Measurements from ENCODE around the gene LDLRAD4. TPM values are rescaled to one million over a fixed set of nuclear protein-coding genes. Genes with fewer than 3 reads are reported as not detected.

Gene LDLRAD4
- polyA plus RNA-seq, 1 experiment = not detected

- Histone ChIP-seq H3K9me3 (ENCODE audit: control insufficient read depth, insufficient read depth, low read length) (no peaks in the 10 kb centered on the region; the same call in 1 of the 2 replicates), H3K27ac (ENCODE audit: low read depth, low read length) (no peak overlapping the region), H3K27me3 (ENCODE audit: control insufficient read depth, insufficient read depth, low read length) (peaks cover 4% of the 10 kb centered on the region), H3K4me3 (ENCODE audit: low read depth, low read length) (no peak overlapping the region)
- DNase-seq (ENCODE audit: low read depth, low spot score) = no peak
- POLR2A ChIA-PET = no interaction called here
- TF ChIP-seq CTCF (IDR thresholded peaks at IDR 0.05; ENCODE audit: low read depth, low read length) = no peak
- CTCF ChIA-PET = no interaction called here
Measured at GRCh38 chr18:13232086-13232917, 13.7 kb downstream of the LDLRAD4 start.

GRCh38 chr18:13232971-13233786 lies 14.6 kb downstream of the LDLRAD4 start:
- no peak overlapping the region for H3K27ac ChIP-seq (ENCODE audit: low read depth, low read length)
- TF ChIP-seq CTCF (IDR thresholded peaks at IDR 0.05; ENCODE audit: low read depth, low read length) = no peak
- H3K27me3 ChIP-seq (ENCODE audit: control insufficient read depth, insufficient read depth, low read length) = peaks cover 4% of the 10 kb centered on the region
- ChIA-PET POLR2A (no interaction called here), CTCF (no interaction called here)
- H3K9me3 ChIP-seq (ENCODE audit: control insufficient read depth, insufficient read depth, low read length) = no peaks in the 10 kb centered on the region; the same call in 1 of the 2 replicates
- DNase-seq (ENCODE audit: low read depth, low spot score) = no peak
- no peak overlapping the region for H3K4me3 ChIP-seq (ENCODE audit: low read depth, low read length)

- no peak for DNase-seq (ENCODE audit: low read depth, low spot score)
- ChIA-PET POLR2A (no interaction called here), CTCF (interaction anchor here (1.1 kb wide), 1 partner anchor 14 kb away, joined by 4 read pairs; no protein-coding TSS in a partner anchor)
- H3K27me3 ChIP-seq (ENCODE audit: control insufficient read depth, insufficient read depth, low read length) = peaks cover 4% of the 10 kb centered on the region
- no peak overlapping the region for H3K4me3 ChIP-seq (ENCODE audit: low read depth, low read length)
- no peak for TF ChIP-seq CTCF (IDR thresholded peaks at IDR 0.05; ENCODE audit: low read depth, low read length)
- H3K9me3 ChIP-seq (ENCODE audit: control insufficient read depth, insufficient read depth, low read length) = no peaks in the 10 kb centered on the region; the same call in 1 of the 2 replicates
- H3K27ac ChIP-seq (ENCODE audit: low read depth, low read length) = no peak overlapping the region
Measured at GRCh38 chr18:13233787-13234783, 15.5 kb downstream of the LDLRAD4 start.

GRCh38 chr18:13235421-13235831 lies 16.9 kb downstream of the LDLRAD4 start:
- POLR2A ChIA-PET = no interaction called here
- CTCF ChIA-PET = interaction anchor here (1.1 kb wide), 1 partner anchor 13 kb away, joined by 4 read pairs; no protein-coding TSS in a partner anchor
- Histone ChIP-seq H3K27me3 (ENCODE audit: control insufficient read depth, insufficient read depth, low read length) (peaks cover 4% of the 10 kb centered on the region), H3K4me3 (ENCODE audit: low read depth, low read length) (no peak overlapping the region), H3K27ac (ENCODE audit: low read depth, low read length) (no peak overlapping the region), H3K9me3 (ENCODE audit: control insufficient read depth, insufficient read depth, low read length) (no peaks in the 10 kb centered on the region; the same call in 1 of the 2 replicates)
- no peak for TF ChIP-seq CTCF (IDR thresholded peaks at IDR 0.05; ENCODE audit: low read depth, low read length)
- no peak for DNase-seq (ENCODE audit: low read depth, low spot score)
